T1000 (cell line): ENCODE data around the gene CCDC149.
"Not testable (repeated sequence)": the region's sequence is repeated elsewhere in the genome, so short reads cannot be mapped to it uniquely, and the experiment has no call there.

Experiments
- DNase-seq: peaks from one replicate; lab custom pipeline; 2025; ENCODE audit warnings: mixed read lengths; lab: John Stamatoyannopoulos, UW

Gene CCDC149

DNA sequence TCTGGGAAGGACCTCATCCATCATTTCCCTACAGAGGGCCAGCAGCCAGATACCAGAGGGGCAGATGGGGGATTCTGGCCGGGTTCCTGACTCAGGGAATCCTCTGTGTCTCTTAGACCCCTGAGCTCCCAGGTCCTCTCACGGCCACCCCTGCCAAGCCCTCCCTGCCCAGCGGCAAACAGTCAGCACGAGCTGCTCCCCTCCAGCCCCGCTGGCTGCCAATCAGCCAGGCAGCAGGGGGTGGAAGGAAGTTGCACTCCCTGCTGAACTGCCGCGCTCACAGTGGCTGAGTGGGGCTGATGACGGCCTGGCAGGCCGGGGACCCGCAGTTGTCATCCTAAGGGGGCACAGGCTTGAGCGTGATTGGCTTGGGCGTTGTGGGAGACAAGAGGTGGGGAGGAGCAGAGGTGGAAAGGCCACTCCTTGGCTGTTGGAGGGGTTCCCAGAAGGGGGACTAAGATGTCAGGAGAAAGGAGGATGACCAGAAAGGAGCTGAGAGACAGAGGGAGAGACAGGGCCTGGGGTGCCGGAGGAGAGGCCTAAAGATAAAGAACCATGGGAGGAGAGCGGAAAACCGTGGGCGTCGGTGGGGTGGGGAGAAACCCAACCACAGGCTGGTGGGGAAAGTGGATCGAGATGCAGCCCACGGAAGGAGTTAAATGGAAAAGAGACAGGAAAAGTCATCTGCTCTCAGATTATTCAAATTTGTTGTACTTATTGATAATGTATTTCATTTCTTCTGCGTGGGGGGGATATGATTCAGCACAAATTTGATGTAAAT, 4.4 kb upstream of the CCDC149 start:
- no peak for DNase-seq

DNA sequence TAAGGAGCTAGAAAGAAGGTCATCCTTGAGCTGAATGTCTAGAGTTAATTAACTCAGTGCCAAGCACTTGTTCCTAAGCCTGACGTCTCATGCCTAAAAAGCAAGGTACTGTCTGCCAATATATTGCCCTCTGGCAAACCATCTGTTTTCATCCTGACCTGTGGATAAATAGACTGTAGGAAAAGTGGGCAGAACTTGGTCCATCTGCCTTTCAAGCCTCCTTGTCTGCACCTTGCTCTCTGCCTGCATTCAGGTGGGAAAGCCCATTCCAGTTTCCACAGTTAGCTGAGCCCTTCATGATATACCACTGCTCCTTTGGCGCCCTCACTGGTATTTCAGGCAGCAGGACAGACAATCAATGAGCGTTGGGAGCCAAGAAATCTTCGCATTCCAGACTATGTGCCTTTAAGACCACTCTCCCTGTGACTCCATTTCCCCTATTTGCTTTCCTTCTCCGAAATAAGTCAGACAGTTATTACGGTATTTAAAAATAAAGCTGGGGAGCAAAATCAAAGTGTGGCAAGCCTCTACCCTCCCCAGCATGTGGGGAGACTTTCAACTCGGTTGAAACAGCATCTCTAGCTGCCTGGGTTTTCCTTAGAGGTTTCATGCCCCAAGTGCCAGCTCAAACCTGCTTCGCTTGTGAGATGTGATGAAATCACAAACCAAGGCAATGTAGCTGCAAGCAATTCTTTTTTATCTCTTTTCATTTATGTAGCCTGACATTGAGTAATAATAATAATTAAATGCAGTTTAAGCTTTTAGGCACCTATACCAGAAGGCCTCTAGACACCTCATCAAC, 2.5 kb upstream of the CCDC149 start:
- DNase-seq = no peak

DNA sequence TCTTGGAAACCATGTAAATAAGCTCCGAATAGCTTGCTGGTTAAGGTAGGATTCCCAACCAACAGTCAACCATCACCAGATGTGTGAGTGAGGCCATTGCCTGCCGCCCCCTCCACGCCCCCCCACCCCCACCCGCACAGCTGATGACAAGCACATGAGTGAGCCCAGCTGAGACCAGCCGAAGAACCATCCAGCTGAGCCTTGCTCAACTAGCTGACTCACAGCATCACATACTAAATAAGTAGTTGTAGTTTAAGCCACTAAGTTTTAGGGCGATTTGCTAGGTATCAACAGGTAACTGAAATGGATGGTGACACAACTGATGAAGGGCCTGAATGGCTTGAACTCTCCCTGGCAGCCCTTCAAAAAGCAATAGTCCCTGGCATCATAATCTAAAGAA, 1.6 kb upstream of the CCDC149 start:
- no peak for DNase-seq

DNA sequence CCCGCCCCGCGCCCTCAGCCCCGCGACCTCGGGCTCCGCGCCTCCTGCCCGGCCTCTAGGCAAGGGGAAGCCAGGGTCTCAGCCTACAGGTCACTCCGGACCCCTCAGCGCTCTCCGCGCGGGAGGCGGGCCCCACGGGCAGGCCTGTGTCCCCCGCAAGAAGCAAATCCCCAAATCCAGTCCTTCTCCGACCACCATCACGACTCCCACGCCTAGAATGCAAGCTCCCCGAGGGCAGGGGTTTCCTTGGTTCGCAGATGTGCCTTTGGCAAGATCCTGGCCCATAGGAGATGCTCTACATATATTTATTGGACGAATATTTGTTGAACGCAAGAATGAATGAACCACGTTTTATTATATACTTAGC, 260 bp upstream of the CCDC149 start:
- DNase-seq = no peak

DNA sequence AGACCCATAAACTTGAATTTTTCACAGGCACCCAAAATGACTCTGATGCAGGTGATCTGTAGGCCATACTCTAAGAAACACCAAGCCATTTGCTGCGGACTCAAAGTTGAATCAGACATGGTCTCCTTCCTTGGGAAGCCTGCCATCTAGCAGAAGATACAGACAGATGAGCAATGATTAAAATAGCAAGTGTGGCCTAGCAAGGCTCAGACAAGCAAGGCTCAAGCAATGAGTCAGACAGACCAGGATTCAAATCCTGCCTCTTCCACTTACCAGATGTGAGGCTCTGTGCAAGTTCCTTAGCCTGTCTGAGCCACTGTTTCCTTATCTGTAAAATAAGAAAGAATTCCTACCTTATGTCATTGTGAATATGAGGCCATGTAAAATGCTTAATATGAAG, 2.3 kb downstream of the CCDC149 start:
- DNase-seq = no peak

DNA sequence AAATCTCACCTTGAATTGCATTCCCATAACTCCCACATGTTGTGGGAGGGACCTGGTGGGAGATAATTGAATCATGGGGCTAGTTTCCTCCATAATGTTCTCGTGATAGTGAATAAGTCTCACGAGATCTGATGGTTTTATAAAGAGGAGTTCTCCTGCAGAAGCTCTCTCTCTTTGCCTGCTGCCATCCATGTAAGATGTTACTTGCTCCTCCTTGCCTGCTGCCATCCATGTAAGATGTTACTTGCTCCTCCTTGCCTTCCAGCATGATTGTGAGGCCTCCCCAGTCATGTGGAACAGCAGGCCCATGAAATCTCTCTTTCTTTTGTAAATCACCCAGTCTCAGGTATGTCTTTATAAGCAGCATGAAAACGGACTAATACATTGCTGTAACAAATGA, 3.2 kb downstream of the CCDC149 start:
- not testable (repeated sequence) for DNase-seq

DNA sequence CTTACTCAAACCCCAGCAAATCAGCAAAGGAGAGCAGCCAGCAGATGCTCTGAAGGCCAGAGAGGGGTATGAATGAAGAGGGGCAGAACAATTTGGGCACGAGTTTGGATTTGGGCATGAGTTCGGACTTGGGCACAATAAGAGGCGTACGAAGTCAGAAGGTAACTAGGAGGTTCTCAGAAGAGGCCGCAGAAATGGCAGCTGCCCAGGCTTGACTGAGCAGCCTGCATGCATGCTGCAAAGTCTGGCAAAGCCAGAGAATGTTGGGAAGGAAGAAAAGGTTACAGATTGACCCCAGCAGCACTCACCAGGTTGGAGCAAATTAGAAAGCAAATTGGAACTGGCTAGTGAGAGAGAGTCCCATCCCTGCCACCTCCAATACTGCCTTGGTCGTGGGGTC, 15.2 kb downstream of the CCDC149 start:
- DNase-seq = no peak

DNA sequence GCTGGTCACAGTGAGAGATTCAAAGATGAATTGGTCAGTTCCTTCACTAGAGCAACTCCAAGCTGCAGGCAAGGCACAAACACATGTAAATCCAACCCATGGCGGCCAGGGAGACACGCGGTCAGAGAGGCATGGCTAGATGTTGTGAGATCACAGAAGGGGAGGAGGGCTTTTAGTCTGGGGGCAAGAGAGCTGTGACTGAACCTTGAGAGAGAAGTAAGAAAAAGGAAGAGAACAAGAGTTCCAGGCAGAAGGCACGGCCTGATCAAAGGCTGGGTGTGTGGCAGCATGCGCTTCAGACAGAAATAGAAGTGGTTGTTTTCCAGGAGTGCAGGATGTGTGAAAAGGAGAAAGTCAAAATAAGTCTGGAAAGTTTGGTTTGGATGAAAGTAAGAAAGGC, 15.9 kb downstream of the CCDC149 start:
- DNase-seq = no peak

DNA sequence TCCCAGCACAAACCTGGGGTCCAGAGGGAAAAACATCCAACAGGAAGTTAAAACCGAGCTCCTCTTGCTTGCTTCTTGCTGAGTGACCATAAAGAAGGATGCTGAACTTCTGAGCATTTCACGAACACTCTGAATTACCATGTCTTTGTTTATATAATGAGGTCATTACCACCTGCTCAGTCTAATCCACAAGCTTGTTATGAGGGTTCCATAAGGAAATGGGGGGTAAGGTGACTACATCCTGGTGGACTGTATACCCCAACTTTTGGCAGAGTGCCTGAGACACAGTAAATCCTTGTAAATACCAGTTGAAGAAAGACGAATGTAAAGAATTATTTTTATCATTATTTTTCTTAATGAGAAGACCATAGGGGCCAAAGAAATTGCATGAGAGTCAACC, 16.8 kb downstream of the CCDC149 start:
- no peak for DNase-seq

DNA sequence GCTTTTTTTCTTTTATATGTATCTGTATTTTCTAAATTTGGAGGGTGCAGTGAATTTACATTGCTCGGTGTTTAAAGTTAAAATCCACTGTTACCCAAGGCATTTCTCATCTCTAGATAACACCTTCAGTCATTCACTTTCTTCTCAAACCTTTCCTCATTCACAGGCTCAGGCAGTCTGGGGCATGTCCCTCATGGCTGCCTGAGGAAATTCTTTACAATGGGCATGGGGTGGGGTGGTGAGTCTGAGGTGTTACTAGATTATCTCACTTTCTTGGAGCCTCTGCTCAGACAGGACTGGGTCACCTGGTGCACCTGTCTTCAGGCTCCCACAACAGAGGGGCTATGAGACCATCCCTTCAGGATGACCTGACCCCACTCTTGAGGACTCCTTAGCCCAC, 17.4 kb downstream of the CCDC149 start:
- no peak for DNase-seq

DNA sequence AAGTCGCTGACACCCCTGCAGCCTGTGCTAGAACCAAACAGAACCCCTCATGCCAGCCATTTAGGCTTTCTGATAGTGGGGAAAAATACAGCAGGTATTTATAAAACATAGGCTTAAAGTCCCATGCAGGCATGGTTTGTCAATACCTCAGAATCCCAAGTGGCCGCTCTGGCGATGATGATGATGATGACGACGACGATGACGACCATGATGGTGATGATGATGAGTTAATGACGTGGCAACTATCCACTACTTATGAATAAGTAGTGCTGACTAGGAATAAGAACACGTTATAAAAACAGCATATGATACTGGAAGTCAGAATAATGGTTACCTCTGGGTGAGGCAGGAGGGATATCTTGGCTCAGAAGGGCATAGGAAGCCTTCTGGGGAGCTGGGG, 18.0 kb downstream of the CCDC149 start:
- no peak for DNase-seq

DNA sequence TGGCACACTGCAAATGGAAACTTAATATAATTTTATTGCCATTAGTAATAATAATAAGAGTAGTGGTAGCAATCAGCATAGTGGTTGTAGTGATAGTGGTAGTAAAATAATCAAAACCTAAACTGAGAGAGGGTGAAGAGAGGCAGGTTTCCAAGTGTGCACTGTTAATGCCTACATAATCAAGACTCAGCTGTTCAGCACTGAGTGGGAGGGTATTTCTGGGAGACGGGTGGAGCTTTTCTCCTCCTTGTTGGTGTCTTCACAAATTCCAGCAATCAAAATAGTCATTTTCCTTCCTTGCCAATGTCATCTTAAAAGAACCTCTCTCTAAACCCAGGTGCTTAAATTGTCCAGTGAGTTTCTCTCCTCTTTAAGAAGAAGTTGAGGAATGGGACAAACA, 18.6 kb downstream of the CCDC149 start:
- DNase-seq = no peak

DNA sequence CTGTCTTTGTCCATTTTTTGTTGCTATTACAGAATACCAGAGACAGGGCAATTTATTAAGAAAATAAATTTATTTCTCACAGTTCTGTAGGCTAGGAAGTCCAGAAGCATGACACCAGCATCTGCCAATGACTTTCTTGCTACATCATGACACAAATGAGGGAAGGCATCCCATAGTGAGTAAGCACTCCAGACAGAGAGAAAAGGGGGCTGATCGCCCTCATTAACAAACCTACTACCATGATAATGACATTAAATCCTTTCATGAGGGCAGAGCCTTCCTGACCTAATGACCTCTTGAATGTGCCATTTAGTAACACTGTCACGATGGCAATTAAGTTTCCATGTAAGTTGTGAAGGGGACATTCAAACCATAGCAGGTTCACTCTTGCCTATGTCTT, 20.1 kb downstream of the CCDC149 start:
- no peak for DNase-seq

DNA sequence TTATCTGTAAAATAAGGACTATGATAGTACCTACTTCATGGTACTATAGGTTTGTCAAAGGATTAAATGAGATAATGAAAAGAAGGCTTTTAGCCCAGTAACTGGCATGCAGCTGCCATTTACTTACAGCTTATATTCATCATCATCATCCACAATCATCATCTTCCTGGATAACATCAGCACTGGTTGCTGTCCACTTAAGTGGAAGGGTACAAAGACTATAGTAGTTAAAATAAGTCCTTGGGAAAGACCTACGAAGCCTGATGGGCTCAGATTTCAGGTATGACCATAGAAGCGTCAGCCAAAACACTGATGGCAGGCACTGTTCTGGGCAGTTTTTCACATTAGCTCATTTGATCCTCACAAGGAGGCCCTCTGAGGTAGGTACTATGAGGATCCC, 20.6 kb downstream of the CCDC149 start:
- DNase-seq = no peak

DNA sequence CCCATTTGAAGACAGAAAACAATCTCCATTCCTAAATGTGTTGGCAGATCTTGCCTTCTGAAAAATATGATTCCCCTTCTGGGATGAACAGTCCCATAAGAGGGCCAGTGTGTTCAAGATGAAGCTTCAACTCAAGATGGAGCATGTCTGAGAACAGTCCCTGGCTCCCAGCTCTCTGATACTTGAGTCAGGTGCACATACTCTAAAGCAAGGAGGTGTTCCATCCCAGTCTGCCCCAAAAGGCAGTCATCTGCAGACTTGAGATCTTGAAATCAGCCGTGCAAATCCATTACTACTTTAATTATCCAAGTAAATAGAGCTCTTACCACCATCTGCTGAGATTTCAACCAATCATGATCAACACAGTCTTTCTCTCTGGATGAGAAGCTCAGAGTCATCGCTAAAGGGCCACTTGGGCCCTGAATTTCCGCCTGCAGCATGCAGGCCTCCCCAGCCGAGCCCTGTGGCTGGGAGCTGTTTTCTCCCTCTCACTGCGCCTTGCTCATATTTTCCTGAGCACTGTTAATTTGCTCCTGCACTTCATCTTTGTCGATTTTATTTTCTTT, 22.2 kb downstream of the CCDC149 start:
- no peak for DNase-seq

DNA sequence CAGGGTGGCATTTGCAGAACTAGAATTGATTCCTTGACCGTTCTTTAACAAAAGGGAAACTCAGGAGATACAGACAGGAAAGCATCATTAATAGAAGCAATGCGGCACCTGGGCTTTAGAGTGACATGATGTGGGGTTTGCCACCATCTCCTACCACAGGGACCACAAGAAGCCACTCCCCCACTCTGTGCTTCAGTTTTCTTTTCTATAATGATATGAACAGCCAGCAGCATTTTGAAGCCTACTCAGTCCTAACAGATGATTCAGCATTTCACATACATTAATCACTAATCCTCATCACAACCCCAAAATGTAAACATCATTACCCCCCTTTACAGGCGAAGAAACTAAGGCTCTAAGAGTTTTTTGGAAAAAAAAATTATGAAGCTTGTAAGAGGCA, 22.9 kb downstream of the CCDC149 start:
- no peak for DNase-seq

DNA sequence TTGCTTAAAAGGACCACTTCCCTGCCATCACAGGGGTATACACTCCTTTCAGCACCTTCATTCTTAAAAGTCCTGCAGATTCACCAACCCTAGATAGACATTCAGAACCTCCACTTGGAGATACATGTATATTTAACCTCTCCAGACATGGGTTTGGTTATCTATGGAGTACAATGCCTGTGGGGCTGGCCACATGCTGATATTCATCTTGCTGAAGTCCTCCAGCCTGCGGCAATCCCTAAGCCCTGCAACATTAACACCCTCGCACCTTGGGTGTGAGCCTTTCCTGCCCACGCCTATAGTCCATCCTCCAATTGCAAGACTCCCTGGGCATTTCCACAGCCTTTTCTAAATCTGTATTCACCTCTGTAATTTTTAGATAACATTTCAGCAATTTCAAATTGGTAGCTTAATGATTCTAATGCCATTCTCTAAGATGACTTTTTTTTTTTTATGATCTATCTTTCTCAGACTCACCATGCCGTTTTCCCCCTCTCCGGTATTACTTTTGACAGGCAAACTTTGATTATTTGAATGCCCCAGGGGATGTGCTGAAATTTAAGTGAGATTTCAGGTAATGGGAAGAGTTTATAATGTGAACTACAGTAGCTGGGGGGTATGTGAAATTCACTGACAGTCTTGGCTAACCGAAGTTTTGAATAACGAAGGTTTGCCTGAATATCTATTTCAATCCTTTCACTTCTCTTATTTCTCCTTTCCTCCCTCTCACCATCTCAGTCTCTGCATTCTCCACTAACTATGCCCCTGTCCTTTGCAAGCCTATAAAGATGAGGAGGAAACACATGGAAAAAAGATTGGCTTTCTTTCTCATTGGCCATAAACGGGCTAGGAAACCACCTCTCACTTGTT, 24.1 kb downstream of the CCDC149 start:
- DNase-seq = no peak

DNA sequence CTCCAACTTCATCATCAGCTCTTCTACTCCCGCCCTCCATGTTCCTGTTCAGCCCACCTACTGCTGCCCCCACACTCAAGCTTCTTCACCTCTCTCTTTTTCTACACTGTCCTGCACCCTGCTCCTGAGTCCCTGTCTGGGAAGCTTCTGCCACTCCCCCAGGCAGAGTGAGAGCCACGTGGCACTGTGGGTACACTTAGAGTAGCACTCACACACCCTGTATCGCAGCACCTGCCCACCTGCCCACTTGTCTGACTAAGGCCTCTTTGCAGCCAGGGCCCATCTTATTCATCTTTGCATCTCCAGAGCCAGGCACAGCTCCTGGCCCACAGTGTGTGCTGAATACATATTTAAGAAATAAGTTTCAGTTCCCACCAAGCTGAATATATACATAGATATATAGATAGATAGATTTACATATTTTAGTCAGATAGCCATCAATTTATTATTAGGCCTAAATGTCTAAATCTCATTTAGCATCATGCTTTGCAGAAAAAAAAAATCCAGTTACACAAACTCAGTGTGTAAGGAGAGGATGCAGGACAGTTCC, 24.9 kb downstream of the CCDC149 start:
- DNase-seq = no peak

DNA sequence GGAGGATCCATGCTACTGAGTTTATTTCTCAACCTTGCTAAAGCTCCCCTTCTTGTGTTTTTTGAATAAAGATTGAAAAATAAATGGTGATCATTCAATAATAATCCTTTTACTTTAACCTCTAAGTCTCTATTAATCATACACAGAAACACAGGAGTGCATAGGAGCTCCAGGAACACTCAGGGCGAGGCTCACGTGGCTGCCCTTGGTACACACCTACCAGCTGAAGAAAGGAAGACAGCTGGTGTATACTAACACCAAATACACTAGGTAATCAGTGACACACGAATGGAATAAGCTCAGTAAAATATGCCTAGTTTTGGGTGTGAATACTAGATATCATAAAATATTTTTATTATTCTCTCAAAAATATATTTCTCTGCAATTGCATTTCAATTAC, 26.2 kb downstream of the CCDC149 start:
- DNase-seq = no peak

DNA sequence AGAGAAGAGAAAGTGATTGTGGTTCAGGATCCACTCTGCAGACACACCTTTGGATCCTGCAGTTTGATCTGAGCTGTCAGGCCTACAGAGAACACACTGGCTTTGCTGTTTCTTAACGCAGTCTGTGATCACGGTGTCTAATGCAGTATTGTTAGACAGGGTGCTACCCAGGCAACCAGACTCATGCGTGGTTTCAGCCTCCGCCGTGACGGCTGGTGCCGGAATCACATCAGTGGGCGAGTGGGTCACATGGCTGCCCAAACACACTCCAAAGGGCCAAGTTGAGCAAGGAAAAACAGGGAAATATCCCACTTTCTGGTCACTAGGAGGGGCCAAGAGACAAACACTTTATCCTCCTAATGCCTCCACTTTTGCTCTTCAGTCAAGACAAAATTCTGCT, 27.5 kb downstream of the CCDC149 start:
- DNase-seq = no peak

DNA sequence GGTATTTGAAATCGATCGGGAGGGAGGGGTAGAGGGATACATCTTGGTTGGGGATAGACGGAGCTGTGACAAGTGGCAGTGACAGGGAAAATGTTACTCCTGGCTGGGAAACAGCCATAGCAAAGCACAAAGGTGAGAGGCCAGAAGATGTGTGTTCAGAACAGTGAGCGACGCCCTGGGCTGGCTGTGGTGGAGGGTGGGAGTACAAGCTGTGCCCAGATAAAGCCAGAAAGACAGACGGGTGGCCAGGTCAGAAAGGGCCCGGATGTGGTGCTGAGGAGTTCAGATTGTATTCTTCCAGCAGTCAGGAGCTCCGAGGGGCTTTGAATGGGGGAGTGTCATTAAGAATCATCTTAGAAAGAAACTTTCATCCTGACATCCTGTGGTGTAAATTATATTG, 27.9 kb downstream of the CCDC149 start:
- no peak for DNase-seq
